Loucy (cell line): ENCODE results near the gene MEGF6.

Experiments used
- CTCF ChIP-seq: fragments of 200-600 bp; sonication (generic); conservative IDR thresholded peaks from 2 replicates; pipeline ENCODE4 v1.5.1; 2014; ENCODE audit warnings: mild to moderate bottlenecking, antibody characterized with exemption, low read length
- EZH2phosphoT487 ChIP-seq: fragments of 200-600 bp; IDR thresholded peaks from 2 replicates; pipeline ENCODE4 v1.6.1; 2018; ENCODE audit warnings: antibody characterized with exemption, mild to moderate bottlenecking, moderate library complexity, borderline replicate concordance

DNA sequence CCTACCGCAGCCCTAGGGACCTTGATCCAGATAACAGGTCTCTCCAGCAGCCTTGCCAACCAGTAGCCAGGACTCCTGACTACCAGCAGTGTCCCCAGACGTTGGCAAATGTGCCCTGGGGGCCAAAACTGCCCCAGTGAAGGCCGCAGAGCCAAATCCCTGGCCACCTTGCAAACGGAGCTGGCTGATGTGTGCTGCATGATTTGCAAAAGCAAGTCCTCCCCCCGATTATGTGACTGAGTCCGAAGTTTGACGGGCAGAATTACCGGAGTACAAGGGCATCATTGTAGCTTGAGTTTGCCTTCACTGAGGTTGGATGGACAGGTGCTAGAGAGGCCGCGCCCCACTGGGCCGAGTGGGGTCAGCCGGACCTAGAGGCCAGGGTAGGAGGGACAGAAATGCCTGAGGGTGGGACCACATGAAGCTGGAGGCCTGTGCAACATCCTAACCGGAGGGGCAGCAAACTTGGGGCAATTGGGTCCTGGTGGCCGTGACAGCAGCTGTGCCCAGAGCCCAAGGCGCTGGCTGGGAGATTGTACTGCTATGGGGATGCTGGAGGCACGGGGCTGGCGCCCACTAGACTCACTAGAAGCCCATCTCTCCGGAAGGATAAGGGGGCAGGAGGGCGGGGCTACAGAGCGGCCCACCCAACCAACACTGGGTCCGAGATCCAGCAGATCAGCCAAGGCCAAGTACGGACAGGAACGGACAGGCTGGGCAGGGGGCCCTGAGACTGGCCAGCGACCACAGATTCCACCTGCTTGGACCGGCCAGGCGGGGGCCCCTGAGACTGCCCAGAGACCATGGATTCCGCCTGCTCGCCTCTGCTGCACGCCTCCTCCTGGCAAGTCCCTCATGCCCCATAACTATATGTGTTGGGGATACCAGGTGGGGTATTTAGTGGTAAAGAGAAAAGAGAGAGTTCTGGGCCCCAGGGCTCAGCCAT lies 154.1 kb downstream of the MEGF6 start:
- TF ChIP-seq CTCF = no peak
- TF ChIP-seq EZH2phosphoT487 = no peak
